ENCODE results near the gene C12orf50.

DNA sequence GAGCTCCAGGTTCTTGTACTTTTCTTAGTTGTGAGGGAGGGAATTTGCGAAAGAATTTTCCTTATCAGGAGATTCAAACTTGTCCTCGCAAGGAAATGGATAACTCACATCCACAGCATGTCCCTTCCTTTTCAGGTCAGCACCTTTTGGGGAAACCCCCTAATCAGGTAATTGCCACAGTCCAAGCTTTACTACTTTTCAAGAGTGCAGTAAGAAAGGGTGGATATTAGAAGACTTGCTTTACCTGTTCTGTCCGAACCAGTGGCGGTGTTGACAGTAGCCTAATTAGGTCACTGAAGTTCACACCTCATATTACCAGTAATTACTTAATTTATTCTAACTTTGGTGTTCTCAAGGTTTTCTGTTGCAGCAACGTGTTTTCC, 6.7 kb upstream of the C12orf50 start:
- TF ChIP-seq, protein P1, sequence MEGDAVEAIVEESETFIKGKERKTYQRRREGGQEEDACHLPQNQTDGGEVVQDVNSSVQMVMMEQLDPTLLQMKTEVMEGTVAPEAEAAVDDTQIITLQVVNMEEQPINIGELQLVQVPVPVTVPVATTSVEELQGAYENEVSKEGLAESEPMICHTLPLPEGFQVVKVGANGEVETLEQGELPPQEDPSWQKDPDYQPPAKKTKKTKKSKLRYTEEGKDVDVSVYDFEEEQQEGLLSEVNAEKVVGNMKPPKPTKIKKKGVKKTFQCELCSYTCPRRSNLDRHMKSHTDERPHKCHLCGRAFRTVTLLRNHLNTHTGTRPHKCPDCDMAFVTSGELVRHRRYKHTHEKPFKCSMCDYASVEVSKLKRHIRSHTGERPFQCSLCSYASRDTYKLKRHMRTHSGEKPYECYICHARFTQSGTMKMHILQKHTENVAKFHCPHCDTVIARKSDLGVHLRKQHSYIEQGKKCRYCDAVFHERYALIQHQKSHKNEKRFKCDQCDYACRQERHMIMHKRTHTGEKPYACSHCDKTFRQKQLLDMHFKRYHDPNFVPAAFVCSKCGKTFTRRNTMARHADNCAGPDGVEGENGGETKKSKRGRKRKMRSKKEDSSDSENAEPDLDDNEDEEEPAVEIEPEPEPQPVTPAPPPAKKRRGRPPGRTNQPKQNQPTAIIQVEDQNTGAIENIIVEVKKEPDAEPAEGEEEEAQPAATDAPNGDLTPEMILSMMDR (IDR thresholded peaks at IDR 0.05): no peak
- no peak for TF ChIP-seq ZFX (IDR thresholded peaks at IDR 0.05; ENCODE audit: borderline replicate concordance)
